ENCODE data around the gene ERC1.
"Not testable (repeated sequence)": the region's sequence is repeated elsewhere in the genome, so short reads cannot be mapped to it uniquely, and the experiment has no call there.

The ERC1 gene

GRCh38 chr12:1065629-1066028, 74.6 kb downstream of the ERC1 start:
- no peaks in the 10 kb centered on the region for H3K36me3 Mint-ChIP-seq
- DNase-seq (ENCODE audit: low spot score in 2 of 2) = no peak
- H3K4me1 Mint-ChIP-seq = peaks cover 2% of the 10 kb centered on the region
- H3K4me3 Mint-ChIP-seq = no peak overlapping the region
- peaks cover 13% of the 10 kb centered on the region for H3K9me3 Mint-ChIP-seq
- H3K27ac Mint-ChIP-seq = no peak overlapping the region
- ATAC-seq = no peak

GRCh38 chr12:1069846-1070245, 78.8 kb downstream of the ERC1 start:
- ATAC-seq (no peak), DNase-seq (ENCODE audit: low spot score in 2 of 2) (no peak)
- H3K36me3 Mint-ChIP-seq = no peaks in the 10 kb centered on the region
- H3K4me3 Mint-ChIP-seq = no peak overlapping the region
- no peak overlapping the region for H3K27ac Mint-ChIP-seq
- no peaks in the 10 kb centered on the region for H3K9me3 Mint-ChIP-seq
- peaks cover 9% of the 10 kb centered on the region for H3K4me1 Mint-ChIP-seq

GRCh38 chr12:1071182-1071581, 80.2 kb downstream of the ERC1 start:
- DNase-seq (ENCODE audit: low spot score in 2 of 2) = no peak
- H3K4me1 Mint-ChIP-seq = peaks cover 9% of the 10 kb centered on the region
- H3K36me3 Mint-ChIP-seq = no peaks in the 10 kb centered on the region
- no peak overlapping the region for H3K27ac Mint-ChIP-seq
- no peak for ATAC-seq
- no peak overlapping the region for H3K4me3 Mint-ChIP-seq
- H3K9me3 Mint-ChIP-seq = no peaks in the 10 kb centered on the region

- Mint-ChIP-seq H3K36me3 (no peaks in the 10 kb centered on the region), H3K4me1 (peaks cover 9% of the 10 kb centered on the region), H3K27ac (no peak overlapping the region), H3K4me3 (no peak overlapping the region), H3K9me3 (no peaks in the 10 kb centered on the region)
- DNase-seq (ENCODE audit: low spot score in 2 of 2) (no peak), ATAC-seq (no peak)
Measured at GRCh38 chr12:1073652-1074051, 82.6 kb downstream of the ERC1 start.

GRCh38 chr12:1077036-1077803, 86.2 kb downstream of the ERC1 start:
- Mint-ChIP-seq H3K4me1 (peaks cover 12% of the 10 kb centered on the region), H3K4me3 (no peak overlapping the region), H3K36me3 (no peaks in the 10 kb centered on the region), H3K9me3 (no peaks in the 10 kb centered on the region), H3K27ac (no peak overlapping the region)
- no peak for ATAC-seq
- no peak for DNase-seq (ENCODE audit: low spot score in 2 of 2)

- Mint-ChIP-seq H3K4me3 (no peak overlapping the region), H3K9me3 (no peaks in the 10 kb centered on the region)
Measured at GRCh38 chr12:1078002-1078401, 87.0 kb downstream of the ERC1 start.

GRCh38 chr12:1080520-1081223, 89.6 kb downstream of the ERC1 start:
- Mint-ChIP-seq H3K9me3 (no peaks in the 10 kb centered on the region), H3K4me3 (no peak overlapping the region), H3K36me3 (peaks cover 5% of the 10 kb centered on the region), H3K4me1 (peaks cover 12% of the 10 kb centered on the region), H3K27ac (no peak overlapping the region)
- ATAC-seq (peak; percentile 68), DNase-seq (ENCODE audit: low spot score in 2 of 2) (no peak)

More at GRCh38 chr12:1078002-1078401, 87.0 kb downstream of the ERC1 start:
- Mint-ChIP-seq H3K36me3 (peaks cover under 1% of the 10 kb centered on the region), H3K27ac (no peak overlapping the region), H3K4me1 (peaks cover 12% of the 10 kb centered on the region)
- no peak for DNase-seq (ENCODE audit: low spot score in 2 of 2)
- ATAC-seq = no peak

GRCh38 chr12:1083151-1083888, 92.3 kb downstream of the ERC1 start:
- DNase-seq (ENCODE audit: low spot score in 2 of 2) (no peak), ATAC-seq (no peak)
- no peaks in the 10 kb centered on the region for H3K9me3 Mint-ChIP-seq
- H3K4me1 Mint-ChIP-seq = peaks cover 12% of the 10 kb centered on the region
- no peak overlapping the region for H3K4me3 Mint-ChIP-seq
- no peak overlapping the region for H3K27ac Mint-ChIP-seq
- peaks cover 5% of the 10 kb centered on the region for H3K36me3 Mint-ChIP-seq

GRCh38 chr12:1083889-1084262, 92.9 kb downstream of the ERC1 start:
- H3K4me3 Mint-ChIP-seq = no peak overlapping the region
- H3K36me3 Mint-ChIP-seq = peaks cover 5% of the 10 kb centered on the region
- DNase-seq (ENCODE audit: low spot score in 2 of 2) (no peak), ATAC-seq (no peak)
- H3K27ac Mint-ChIP-seq = no peak overlapping the region
- H3K4me1 Mint-ChIP-seq = peaks cover 12% of the 10 kb centered on the region
- H3K9me3 Mint-ChIP-seq = no peaks in the 10 kb centered on the region

- Mint-ChIP-seq H3K36me3 (no peaks in the 10 kb centered on the region), H3K4me1 (no peaks in the 10 kb centered on the region), H3K9me3 (no peaks in the 10 kb centered on the region), H3K27ac (no peak overlapping the region), H3K4me3 (no peak overlapping the region)
- no peak for DNase-seq (ENCODE audit: low spot score in 2 of 2)
- ATAC-seq = no peak
Measured at GRCh38 chr12:1091350-1091749, 100.3 kb downstream of the ERC1 start.

- Mint-ChIP-seq H3K27ac (no peak overlapping the region), H3K9me3 (no peaks in the 10 kb centered on the region), H3K36me3 (no peaks in the 10 kb centered on the region), H3K4me1 (peaks cover 4% of the 10 kb centered on the region), H3K4me3 (no peak overlapping the region)
- peak; percentile 58 for ATAC-seq
- peak in 1 of 2 donors; percentile 65 for DNase-seq (ENCODE audit: low spot score in 2 of 2)
Measured at GRCh38 chr12:1093166-1093751, 102.2 kb downstream of the ERC1 start.

GRCh38 chr12:1094714-1095113, 103.7 kb downstream of the ERC1 start:
- no peak for ATAC-seq
- H3K9me3 Mint-ChIP-seq = no peaks in the 10 kb centered on the region

GRCh38 chr12:1099158-1099557, 108.1 kb downstream of the ERC1 start:
- Mint-ChIP-seq H3K9me3 (no peaks in the 10 kb centered on the region), H3K36me3 (no peaks in the 10 kb centered on the region), H3K4me1 (peaks cover 42% of the 10 kb centered on the region), H3K27ac (no peak overlapping the region), H3K4me3 (peak overlapping the region; percentile 8)
- ATAC-seq (peak; percentile 98), DNase-seq (ENCODE audit: low spot score in 2 of 2) (peak in 1 of 2 donors; percentile 56)

More at GRCh38 chr12:1094714-1095113, 103.7 kb downstream of the ERC1 start:
- no peak overlapping the region for H3K27ac Mint-ChIP-seq
- H3K4me1 Mint-ChIP-seq = peaks cover 18% of the 10 kb centered on the region
- no peak for DNase-seq (ENCODE audit: low spot score in 2 of 2)
- H3K36me3 Mint-ChIP-seq = no peaks in the 10 kb centered on the region
- no peak overlapping the region for H3K4me3 Mint-ChIP-seq

- not testable (repeated sequence) for H3K36me3 Mint-ChIP-seq; H3K4me3 Mint-ChIP-seq; H3K9me3 Mint-ChIP-seq; H3K27ac Mint-ChIP-seq; DNase-seq (ENCODE audit: low spot score in 2 of 2)
- H3K4me1 Mint-ChIP-seq = peaks cover 42% of the 10 kb centered on the region
- ATAC-seq = peak; percentile 37
Measured at GRCh38 chr12:1099618-1100017, 108.6 kb downstream of the ERC1 start.

- DNase-seq (ENCODE audit: low spot score in 2 of 2) (no peak), ATAC-seq (no peak)
- H3K9me3 Mint-ChIP-seq = no peaks in the 10 kb centered on the region
- no peak overlapping the region for H3K27ac Mint-ChIP-seq
- no peaks in the 10 kb centered on the region for H3K36me3 Mint-ChIP-seq
- H3K4me1 Mint-ChIP-seq = peaks cover 44% of the 10 kb centered on the region
- no peak overlapping the region for H3K4me3 Mint-ChIP-seq
Measured at GRCh38 chr12:1102115-1102514, 111.1 kb downstream of the ERC1 start.
